PC-9 (cell line): ENCODE measurements around the gene ARHGAP22.

Experiments used
- EZH2 ChIP-seq: fragments of 200-600 bp; sonication (generic); IDR thresholded peaks from 2 replicates; pipeline ENCODE4 v1.8.0; 2017; ENCODE audit warnings: antibody characterized with exemption, low read depth
- TF ChIP-seq, protein P1 (sequence below): fragments of 200-600 bp; sonication (generic); conservative IDR thresholded peaks from 2 replicates; pipeline ENCODE4 v1.6.1; 2017; ENCODE audit warnings: mixed run types, antibody characterized with exemption, mild to moderate bottlenecking, moderate library complexity

DNA sequence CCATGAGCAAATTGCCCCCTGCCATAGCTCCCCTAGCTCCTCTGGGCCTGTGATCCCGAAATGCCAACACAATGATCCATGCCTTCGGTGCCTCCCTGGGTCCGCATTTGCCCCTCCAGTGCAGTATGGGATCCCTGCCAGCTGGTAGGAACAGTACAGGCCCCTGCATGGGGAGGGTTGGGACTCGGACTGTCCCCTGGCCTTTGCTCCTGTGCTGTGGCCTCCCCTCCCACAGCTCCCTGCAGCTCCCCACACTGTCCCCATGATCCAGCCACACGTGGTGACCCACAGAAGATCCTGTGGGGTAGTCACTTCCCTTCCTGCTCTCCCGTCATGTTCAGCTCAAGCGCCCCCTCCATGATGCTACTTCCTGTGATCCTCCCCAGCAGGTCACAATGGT, 158.1 kb downstream of the ARHGAP22 start:
- no peak for TF ChIP-seq EZH2
- TF ChIP-seq, protein P1, sequence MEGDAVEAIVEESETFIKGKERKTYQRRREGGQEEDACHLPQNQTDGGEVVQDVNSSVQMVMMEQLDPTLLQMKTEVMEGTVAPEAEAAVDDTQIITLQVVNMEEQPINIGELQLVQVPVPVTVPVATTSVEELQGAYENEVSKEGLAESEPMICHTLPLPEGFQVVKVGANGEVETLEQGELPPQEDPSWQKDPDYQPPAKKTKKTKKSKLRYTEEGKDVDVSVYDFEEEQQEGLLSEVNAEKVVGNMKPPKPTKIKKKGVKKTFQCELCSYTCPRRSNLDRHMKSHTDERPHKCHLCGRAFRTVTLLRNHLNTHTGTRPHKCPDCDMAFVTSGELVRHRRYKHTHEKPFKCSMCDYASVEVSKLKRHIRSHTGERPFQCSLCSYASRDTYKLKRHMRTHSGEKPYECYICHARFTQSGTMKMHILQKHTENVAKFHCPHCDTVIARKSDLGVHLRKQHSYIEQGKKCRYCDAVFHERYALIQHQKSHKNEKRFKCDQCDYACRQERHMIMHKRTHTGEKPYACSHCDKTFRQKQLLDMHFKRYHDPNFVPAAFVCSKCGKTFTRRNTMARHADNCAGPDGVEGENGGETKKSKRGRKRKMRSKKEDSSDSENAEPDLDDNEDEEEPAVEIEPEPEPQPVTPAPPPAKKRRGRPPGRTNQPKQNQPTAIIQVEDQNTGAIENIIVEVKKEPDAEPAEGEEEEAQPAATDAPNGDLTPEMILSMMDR: no peak
